Liver (tissue), 3 donors: ENCODE data around the gene LTBP4.

ENCODE experiments used
- CTCF ChIP-seq: fragments of 150-350 bp; IDR thresholded peaks from 2 replicates; pipeline ENCODE4 v1.5.1; 2017; ENCODE audit warnings: improper control_type of control experiment, low read depth, low read length; ENCODE audit not compliant: missing input control
- MAX ChIP-seq: IDR thresholded peaks from 2 replicates; pipeline ENCODE4 v1.6.1; 2016; ENCODE audit warnings: antibody characterized with exemption
- REST ChIP-seq: IDR thresholded peaks from 2 replicates; pipeline ENCODE4 v1.6.1; 2016; ENCODE audit warnings: antibody characterized with exemption, mild to moderate bottlenecking
- TAF1 ChIP-seq: conservative IDR thresholded peaks from 2 replicates; pipeline ENCODE4 v1.6.1; 2016; ENCODE audit warnings: antibody characterized with exemption, mild to moderate bottlenecking
- ZBTB33 ChIP-seq: IDR thresholded peaks from 2 replicates; pipeline ENCODE4 v1.6.1; 2016; ENCODE audit warnings: antibody characterized with exemption
- donor health status: healthy.
- donor health status: healthy.

- TF ChIP-seq CTCF: no peak
- no peak for TF ChIP-seq REST
- TF ChIP-seq TAF1: no peak
- no peak for TF ChIP-seq ZBTB33
- TF ChIP-seq MAX: no peak
Observed at GRCh38 chr19:40594255-40594654, 6.9 kb upstream of the LTBP4 start.
